HepG2 (cell line): ENCODE results near the gene STK40. TPM values are rescaled to one million over a fixed set of nuclear protein-coding genes. Genes with fewer than 3 reads are reported as not detected.

Experiments
- EEA1 ChIP-seq: sonication (generic); formaldehyde crosslinking; IDR thresholded peaks from 2 replicates; pipeline ENCODE4 v1.5.1; 2020; ENCODE audit warnings: mild to moderate bottlenecking, missing genetic modification reagents, borderline replicate concordance
- FLYWCH1 ChIP-seq: sonication (generic); formaldehyde crosslinking; IDR thresholded peaks from 2 replicates; pipeline ENCODE4 v1.8.1; 2023; ENCODE audit warnings: mild to moderate bottlenecking, missing genetic modification reagents
- KDM5B ChIP-seq: sonication (generic); formaldehyde crosslinking; IDR thresholded peaks from 2 replicates; pipeline ENCODE4 v1.4.0; 2020; ENCODE audit warnings: missing genetic modification reagents, mild to moderate bottlenecking, borderline replicate concordance
- MATR3 ChIP-seq: sonication (generic); formaldehyde crosslinking; IDR thresholded peaks from 2 replicates; pipeline ENCODE4 v1.4.0; 2020; ENCODE audit warnings: missing genetic modification reagents
- MEIS1 ChIP-seq: sonication (generic); formaldehyde crosslinking; IDR thresholded peaks from 2 replicates; pipeline ENCODE4 v1.9.0; 2021; ENCODE audit warnings: mild to moderate bottlenecking, missing genetic modification reagents, moderate library complexity, borderline replicate concordance
- MLLT10 ChIP-seq: sonication (generic); formaldehyde crosslinking; IDR thresholded peaks from 2 replicates; pipeline ENCODE4 v1.4.0; 2020; ENCODE audit warnings: missing genetic modification reagents
- PCBP1 ChIP-seq: fragments of 200-400 bp; formaldehyde crosslinking; IDR thresholded peaks from 2 replicates; pipeline ENCODE4 v1.6.1; 2017; ENCODE audit warnings: mild to moderate bottlenecking, low read depth, low read length, borderline replicate concordance
- RFXAP ChIP-seq: sonication (generic); formaldehyde crosslinking; IDR thresholded peaks from 2 replicates; pipeline ENCODE4 v1.4.0; 2020; ENCODE audit warnings: missing genetic modification reagents, borderline replicate concordance
- SIN3B ChIP-seq: fragments of 150-350 bp; IDR thresholded peaks from 2 replicates; pipeline ENCODE4 v1.6.1; 2014; ENCODE audit warnings: low read length
- ZNF333 ChIP-seq: sonication (generic); formaldehyde crosslinking; IDR thresholded peaks from 2 replicates; pipeline ENCODE4 v1.4.0; 2020; ENCODE audit warnings: mild to moderate bottlenecking, missing genetic modification reagents, borderline replicate concordance
- polyA plus RNA-seq, 8 experiments: library from polyadenylated mRNA; depleted of rRNA in 3 of 8; stranded (reverse) in 7 of 8; unstranded in 1 of 8; fragments of >200 nt; fragmentation: Illumina TruSeq in 4 of 8; extraction: Trizol in 4 of 8; gene quantifications; 2 replicates each; pipeline versions ENCODE4 v1.2.1 to v1.2.3, GENCODE V29; 2011 to 2016; ENCODE audit warnings: low read depth in 4 of 8, missing spikeins in 1 of 8, mixed read lengths in 1 of 8; ENCODE audit not compliant: insufficient read depth in 1 of 8
- total RNA-seq, 5 experiments: library from RNA; depleted of rRNA; stranded (reverse); fragments of >200 nt; fragmentation: Illumina TruSeq; extraction: Trizol; gene quantifications; 2 replicates each; pipeline ENCODE4 v1.2.3, GENCODE V29; 2016; ENCODE audit warnings: low read depth in 1 of 5
- TF ChIP-seq, protein P1 (sequence below): sonication (generic); formaldehyde crosslinking; IDR thresholded peaks from 2 replicates; pipeline ENCODE4 v1.8.0; 2023; ENCODE audit warnings: mild to moderate bottlenecking, missing genetic modification reagents
- TF ChIP-seq, protein P2 (sequence below): sonication (generic); formaldehyde crosslinking; IDR thresholded peaks from 2 replicates; pipeline ENCODE4 v1.5.0; 2020; ENCODE audit warnings: mild to moderate bottlenecking, missing genetic modification reagents
- TF ChIP-seq, protein P3 (sequence below), 2 experiments: fragments of 450-650 bp in 1 of 2; sonication (generic) in 1 of 2; formaldehyde crosslinking in 1 of 2; IDR thresholded peaks; 2 replicates each; pipeline versions ENCODE4 v1.6.1 to v1.8.0; 2016 to 2022; ENCODE audit warnings: antibody characterized with exemption in 1 of 2, mild to moderate bottlenecking in 1 of 2, missing genetic modification reagents in 1 of 2
- TF ChIP-seq, protein P4 (sequence below): sonication (generic); formaldehyde crosslinking; IDR thresholded peaks from 2 replicates; pipeline ENCODE4 v1.4.0; 2020; ENCODE audit warnings: missing genetic modification reagents

The STK40 gene
- total and polyA plus RNA-seq, 2 of the 13 experiments (the other 11 are each of a cell fraction or from before 2014, with no cell fraction given): 33.8 to 35.1 TPM

DNA sequence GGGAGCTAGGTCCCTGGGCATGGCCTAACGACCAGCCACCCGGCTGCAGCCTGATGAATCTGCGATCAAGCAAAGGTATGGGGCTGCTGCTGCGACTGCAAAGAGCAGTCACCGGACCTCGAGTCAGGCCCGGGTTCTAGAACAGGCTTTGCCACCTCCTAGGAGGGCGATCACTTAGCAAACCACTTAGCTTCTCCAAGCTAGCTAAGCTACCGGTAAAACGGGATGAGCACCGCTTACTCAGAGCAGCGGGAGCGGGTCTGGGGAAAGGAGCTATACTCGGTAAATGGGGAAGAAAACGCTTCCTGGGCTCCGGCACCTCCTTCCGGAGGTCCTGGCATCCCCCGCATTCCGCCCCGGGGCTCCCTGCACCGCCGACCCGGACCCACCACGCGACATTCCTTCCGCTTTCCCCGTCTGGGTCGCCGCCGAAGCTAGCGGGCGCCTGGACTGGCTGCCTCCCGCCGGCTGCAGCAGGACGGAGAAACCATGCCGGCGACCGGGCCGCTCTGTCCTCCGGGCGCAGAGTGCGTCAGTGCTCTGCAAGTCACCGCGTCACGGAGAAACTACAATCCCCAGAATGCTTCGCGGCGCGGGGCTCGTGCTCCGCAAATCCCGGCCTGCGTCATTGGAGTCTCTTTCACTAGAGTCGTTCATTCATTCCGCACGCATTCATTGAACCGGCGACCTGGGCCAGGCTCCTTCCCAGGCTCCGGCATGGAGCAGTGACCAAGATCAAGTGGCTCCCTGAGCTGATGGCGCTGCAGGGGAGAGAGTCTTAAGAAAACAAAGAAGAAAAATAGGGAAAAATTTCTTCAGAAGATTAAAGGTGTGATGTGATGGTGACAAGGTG, 11.9 kb upstream of the STK40 start, which contains the start of gene LSM10 (continued):
- TF ChIP-seq FLYWCH1 (CRISPR knock-in tag) (no peak), RFXAP (CRISPR knock-in tag) (0 out of 2 replicates have a peak, but pooled peaks have one; percentile 57), MEIS1 (CRISPR knock-in tag) (no peak; the same call in 1 of the 2 replicates), SIN3B (no peak), MLLT10 (CRISPR knock-in tag) (no peak), PCBP1 (no peak), MATR3 (CRISPR knock-in tag) (no peak), ZNF333 (no peak), KDM5B (CRISPR knock-in tag) (peak; percentile 84; the same call in 1 of the 2 replicates), EEA1 (CRISPR knock-in tag) (0 out of 2 replicates have a peak, but pooled peaks have one; percentile 46)
- TF ChIP-seq, protein P1, sequence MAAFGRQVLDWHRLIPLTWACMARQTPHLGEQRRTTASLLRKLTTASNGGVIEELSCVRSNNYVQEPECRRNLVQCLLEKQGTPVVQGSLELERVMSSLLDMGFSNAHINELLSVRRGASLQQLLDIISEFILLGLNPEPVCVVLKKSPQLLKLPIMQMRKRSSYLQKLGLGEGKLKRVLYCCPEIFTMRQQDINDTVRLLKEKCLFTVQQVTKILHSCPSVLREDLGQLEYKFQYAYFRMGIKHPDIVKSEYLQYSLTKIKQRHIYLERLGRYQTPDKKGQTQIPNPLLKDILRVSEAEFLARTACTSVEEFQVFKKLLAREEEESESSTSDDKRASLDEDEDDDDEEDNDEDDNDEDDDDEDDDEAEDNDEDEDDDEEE (CRISPR knock-in tag): no peak
- TF ChIP-seq, protein P2, sequence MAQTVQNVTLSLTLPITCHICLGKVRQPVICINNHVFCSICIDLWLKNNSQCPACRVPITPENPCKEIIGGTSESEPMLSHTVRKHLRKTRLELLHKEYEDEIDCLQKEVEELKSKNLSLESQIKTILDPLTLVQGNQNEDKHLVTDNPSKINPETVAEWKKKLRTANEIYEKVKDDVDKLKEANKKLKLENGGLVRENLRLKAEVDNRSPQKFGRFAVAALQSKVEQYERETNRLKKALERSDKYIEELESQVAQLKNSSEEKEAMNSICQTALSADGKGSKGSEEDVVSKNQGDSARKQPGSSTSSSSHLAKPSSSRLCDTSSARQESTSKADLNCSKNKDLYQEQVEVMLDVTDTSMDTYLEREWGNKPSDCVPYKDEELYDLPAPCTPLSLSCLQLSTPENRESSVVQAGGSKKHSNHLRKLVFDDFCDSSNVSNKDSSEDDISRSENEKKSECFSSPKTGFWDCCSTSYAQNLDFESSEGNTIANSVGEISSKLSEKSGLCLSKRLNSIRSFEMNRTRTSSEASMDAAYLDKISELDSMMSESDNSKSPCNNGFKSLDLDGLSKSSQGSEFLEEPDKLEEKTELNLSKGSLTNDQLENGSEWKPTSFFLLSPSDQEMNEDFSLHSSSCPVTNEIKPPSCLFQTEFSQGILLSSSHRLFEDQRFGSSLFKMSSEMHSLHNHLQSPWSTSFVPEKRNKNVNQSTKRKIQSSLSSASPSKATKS: no peak
- TF ChIP-seq, protein P3, sequence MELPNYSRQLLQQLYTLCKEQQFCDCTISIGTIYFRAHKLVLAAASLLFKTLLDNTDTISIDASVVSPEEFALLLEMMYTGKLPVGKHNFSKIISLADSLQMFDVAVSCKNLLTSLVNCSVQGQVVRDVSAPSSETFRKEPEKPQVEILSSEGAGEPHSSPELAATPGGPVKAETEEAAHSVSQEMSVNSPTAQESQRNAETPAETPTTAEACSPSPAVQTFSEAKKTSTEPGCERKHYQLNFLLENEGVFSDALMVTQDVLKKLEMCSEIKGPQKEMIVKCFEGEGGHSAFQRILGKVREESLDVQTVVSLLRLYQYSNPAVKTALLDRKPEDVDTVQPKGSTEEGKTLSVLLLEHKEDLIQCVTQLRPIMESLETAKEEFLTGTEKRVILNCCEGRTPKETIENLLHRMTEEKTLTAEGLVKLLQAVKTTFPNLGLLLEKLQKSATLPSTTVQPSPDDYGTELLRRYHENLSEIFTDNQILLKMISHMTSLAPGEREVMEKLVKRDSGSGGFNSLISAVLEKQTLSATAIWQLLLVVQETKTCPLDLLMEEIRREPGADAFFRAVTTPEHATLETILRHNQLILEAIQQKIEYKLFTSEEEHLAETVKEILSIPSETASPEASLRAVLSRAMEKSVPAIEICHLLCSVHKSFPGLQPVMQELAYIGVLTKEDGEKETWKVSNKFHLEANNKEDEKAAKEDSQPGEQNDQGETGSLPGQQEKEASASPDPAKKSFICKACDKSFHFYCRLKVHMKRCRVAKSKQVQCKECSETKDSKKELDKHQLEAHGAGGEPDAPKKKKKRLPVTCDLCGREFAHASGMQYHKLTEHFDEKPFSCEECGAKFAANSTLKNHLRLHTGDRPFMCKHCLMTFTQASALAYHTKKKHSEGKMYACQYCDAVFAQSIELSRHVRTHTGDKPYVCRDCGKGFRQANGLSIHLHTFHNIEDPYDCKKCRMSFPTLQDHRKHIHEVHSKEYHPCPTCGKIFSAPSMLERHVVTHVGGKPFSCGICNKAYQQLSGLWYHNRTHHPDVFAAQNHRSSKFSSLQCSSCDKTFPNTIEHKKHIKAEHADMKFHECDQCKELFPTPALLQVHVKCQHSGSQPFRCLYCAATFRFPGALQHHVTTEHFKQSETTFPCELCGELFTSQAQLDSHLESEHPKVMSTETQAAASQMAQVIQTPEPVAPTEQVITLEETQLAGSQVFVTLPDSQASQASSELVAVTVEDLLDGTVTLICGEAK (IDR thresholded peaks at IDR 0.05): no peak
- TF ChIP-seq, protein P3 (CRISPR knock-in tag; IDR thresholded peaks at IDR 0.05): peak; percentile 62
- TF ChIP-seq, protein P4, sequence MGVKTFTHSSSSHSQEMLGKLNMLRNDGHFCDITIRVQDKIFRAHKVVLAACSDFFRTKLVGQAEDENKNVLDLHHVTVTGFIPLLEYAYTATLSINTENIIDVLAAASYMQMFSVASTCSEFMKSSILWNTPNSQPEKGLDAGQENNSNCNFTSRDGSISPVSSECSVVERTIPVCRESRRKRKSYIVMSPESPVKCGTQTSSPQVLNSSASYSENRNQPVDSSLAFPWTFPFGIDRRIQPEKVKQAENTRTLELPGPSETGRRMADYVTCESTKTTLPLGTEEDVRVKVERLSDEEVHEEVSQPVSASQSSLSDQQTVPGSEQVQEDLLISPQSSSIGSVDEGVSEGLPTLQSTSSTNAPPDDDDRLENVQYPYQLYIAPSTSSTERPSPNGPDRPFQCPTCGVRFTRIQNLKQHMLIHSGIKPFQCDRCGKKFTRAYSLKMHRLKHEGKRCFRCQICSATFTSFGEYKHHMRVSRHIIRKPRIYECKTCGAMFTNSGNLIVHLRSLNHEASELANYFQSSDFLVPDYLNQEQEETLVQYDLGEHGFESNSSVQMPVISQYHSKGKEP (CRISPR knock-in tag): no peak
